ENCODE measurements around the gene MAD2L1.
"Not testable (repeated sequence)": the region's sequence is repeated elsewhere in the genome, so short reads cannot be mapped to it uniquely, and the experiment has no call there.

MAD2L1 gene
- total RNA-seq = 9.0 to 11.3 reads per million in 2 donors

DNA sequence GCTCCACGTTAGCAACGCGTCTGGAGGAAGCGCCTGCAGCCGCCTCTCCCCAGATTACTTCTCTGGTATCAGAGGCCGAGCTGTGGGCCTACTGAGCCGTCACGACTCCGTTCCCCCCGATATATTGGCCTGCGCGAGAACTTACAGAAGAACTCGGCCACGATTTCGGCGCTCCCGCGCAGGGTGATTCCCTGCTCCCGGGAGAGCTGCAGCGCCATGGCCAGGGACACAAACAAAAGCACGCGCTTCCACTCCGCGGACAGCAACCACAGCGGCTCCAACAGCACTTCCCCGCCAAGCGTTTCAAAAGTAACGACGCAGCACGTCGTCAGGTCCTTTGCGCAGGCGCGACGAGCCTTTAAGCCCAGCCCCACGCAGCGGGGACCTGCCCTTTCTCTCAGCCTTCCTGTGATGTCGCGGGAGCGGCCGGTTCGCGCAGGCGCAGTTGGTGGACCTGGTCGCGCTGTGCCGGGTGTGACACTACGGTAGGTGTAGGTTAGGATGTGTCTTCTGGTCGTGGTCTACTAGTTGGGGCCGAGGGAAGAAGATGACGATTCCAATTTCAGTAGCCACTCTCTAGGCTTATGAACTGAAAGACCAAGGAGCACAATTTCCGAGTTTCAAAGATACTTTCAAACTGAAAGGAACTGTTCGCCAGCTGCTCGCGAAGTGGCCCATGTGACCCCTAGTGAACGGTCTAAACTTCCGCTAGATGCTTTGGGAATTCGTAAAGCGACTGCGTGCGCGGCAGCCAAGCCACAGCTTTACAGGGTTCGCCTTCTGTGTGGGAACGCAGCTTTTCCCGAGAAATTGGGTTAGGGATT lies at the start of gene MAD2L1:
Gene MAD2L1 (minus strand): TSS at position 332 of the 824 bp plus-strand sequence. CDS start 114 bp downstream, at position 218.
- DNase-seq = peak; percentile 97

DNA sequence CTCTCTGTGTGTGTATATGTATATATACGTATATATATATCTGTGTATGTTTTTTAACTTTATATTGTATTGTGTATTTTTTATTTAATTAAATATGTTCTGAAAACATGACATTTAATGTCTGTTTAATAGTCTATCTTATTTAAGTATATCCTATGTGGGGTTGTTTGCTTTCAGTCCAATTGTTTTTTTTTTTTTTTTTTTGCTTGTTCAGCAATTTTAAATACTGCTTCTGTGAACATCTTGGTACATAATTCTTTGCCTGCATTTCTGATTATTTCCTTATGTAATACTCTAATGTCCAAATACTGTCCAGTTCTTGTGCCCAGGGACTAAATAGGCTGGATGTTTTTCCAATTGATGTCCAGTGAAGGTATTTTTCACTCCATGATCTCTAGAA lies 45.1 kb upstream of the MAD2L1 start:
- no peak for DNase-seq

- no peak for DNase-seq
Observed at GRCh38 chr4:120109406-120109805, 42.8 kb upstream of the MAD2L1 start.

- no peak for DNase-seq
Observed at GRCh38 chr4:120105472-120105871, 38.8 kb upstream of the MAD2L1 start.

DNA sequence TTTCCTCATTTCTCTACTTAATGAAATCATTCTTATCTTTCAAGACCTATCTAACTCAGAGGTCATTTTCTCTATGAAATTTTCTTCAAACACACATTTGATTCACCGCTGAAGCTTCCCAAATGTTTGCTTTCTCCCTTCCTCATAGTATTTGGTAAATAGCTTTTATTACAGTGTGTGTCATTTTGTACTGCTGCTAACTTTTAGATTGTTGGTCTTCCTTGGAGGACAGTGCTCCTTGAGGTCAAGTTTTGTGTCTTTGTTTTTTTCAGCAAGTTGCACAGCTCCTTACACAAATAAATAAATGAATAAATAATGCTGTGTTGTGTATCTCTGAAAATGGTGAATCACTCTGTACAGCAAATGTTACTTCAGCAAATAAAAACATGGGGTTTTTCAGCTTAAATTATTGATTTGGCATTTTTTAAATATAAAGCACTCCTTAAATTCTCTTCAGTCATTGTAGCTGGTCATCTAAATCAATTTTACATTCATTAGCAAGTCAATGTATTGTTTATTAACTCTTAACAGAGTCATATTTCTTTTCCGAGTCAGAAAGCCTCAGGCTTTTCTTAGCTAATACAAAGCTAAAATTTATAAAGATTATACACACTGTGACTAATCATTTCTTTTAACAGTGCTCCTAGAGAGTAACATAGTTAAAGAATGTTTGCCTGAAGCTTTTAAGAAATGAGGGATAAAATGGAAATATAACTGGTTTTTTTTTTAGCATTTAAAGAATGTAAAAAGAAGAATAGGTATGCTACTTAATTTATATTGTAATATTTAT lies 30.1 kb upstream of the MAD2L1 start:
- no peak for DNase-seq

DNA sequence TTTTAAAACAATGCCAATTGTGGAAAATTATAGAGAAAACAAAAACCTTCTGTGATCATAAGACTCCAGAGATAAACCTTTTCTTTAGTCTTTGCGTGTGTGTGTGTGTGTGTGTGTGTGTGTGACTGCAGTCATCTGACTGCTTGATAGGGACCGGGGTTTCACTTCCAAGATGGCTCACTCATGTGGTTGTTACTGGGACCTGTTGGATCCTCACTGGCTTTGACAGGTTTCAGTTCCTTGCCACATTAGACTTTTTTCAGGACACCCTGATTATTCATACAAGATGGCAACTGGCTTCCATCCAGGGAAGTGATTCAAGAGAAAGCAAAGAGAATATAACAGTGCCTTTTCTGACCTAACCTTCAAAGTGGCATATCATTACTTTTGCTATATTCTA lies 21.9 kb upstream of the MAD2L1 start:
- no peak for DNase-seq

- DNase-seq = not testable (repeated sequence)
Observed at GRCh38 chr4:120088066-120088465, 21.4 kb upstream of the MAD2L1 start.

DNA sequence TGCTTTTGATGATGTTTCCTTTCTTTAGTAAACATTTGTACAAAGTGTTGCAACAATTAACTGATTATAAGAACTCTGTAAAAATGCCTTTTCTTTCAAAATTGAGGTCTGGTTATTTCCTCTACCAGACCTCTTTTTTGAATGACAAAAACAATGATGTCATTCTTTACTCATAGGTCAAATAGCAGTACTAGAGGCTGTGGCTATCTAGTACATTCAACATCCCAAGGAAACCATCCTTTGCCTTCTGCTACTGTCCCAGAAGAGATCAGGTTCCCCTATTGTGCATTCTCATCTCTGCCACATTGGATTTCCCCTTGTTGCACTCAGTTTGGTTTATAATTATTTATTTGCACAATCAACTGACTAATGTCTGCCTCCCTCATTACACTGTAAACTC lies 19.1 kb upstream of the MAD2L1 start:
- DNase-seq = no peak

- no peak for DNase-seq
Observed at GRCh38 chr4:120084327-120084726, 17.7 kb upstream of the MAD2L1 start.

DNA sequence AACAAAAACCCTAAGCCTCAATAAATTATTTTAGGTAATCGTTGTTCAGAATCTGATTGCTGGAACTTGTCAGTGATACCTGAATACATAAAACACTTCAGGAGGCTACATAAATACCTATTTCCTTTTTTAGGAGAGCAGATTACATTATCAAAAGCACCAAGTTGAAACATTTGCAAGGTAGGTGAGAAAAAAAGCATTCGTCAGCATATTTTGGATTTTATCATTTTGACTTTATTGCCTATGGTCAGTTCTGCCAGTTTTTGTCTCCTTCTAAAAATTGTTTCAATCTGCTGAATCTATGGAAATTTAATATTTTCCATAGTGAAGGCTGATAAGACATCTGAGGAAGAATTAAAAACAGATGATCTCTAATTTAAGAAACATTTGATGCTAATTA lies 16.5 kb upstream of the MAD2L1 start:
- DNase-seq = no peak

DNA sequence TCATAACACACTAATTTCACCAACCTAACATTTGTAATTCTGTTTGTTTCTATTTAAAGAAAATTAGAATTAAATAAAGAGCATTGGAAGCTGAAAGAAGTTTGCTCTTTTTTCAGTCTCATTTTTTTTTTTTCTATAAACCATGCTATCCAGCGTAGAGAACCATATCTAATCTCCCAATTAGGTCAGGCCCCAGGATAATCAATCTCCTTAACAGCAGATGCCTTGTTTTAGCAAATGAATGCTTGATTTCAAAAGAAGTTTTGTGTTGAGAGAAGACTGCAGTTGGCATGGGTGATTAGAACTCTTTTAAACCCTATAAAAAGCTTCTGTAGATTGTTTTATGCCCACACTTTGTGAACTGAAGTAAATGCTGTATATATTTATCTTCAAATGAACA lies 15.6 kb upstream of the MAD2L1 start:
- DNase-seq = no peak

DNA sequence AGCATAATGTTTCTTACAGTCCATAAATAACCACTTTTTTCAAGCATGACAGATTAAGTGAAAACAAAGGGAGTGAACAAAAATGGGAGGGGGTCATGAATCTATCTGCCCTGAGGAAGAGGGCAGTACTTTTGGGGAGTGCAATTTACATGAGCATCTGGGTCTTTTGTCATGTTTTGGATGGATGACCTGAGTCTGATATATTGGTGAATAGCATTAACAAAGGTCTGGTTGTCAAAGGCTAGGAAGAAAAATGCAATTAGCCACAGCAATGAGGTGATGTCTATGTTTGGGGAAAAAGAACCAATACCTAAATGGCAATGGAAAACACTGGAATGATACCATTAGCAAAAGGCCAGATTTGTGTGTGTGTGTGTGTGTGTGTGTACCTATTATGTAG lies 15.1 kb upstream of the MAD2L1 start:
- DNase-seq = no peak

DNA sequence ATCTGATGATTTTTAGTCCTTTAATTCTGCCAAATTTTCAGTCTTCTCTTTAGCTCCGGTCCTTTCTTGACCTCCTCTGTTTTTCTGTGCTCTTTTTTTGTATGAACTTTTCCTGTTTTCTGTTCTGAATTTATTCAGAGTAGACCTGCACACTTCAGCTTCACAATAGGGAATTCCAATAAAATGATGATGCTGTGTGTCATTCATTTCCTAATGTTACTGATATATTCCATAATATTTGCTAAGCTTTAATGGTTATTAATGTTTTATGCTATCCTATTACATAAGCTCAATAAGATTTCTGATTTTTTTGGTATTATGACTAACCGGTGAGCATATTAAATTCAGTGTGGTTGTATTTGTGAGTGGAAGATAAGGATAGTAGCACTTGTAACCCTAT lies 13.9 kb upstream of the MAD2L1 start:
- no peak for DNase-seq

GRCh38 chr4:120079839-120080520 lies 13.3 kb upstream of the MAD2L1 start:
- no peak for DNase-seq

DNA sequence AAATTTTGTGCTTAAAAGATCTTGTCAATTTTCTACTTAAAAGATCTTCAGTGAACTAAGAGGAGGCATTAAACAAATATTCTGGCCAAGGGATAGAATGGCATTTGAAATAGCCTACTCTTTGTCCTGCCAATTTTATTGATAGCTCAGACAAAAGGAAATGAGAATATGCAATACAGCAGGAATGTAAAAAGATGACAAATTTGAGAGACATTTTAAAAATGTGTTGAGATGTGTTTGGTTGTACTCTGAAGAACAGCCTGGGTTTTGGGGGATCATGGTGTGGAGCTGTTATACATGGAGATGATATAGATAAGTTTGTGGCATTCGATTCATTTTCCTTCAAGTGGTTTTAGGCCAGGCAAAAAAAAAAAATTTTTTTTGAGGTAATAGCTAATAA lies 11.6 kb upstream of the MAD2L1 start:
- DNase-seq = no peak

GRCh38 chr4:120071192-120071795 lies 4.6 kb upstream of the MAD2L1 start:
- DNase-seq = no peak

DNA sequence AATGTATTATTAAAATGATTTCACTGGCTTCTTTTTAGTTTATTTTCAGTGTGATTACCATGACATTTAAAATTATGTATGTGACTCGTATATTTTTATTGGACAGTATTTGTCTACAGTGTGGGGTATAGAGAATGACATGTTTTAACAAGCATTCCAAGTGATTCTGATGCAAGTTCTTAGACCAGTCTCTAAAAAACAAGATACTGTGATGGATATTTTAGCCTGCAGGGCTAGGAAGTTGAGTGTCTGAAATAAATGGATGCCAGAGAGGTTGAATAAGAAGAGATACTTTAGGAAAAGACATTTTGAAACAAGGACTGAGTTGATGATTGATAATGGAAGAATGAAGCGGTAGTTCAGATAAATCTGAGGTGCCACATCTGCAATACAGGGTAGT lies 3.5 kb upstream of the MAD2L1 start:
- no peak for DNase-seq

GRCh38 chr4:120065974-120066516 lies 603 bp downstream of the MAD2L1 start:
- no peak for DNase-seq

DNA sequence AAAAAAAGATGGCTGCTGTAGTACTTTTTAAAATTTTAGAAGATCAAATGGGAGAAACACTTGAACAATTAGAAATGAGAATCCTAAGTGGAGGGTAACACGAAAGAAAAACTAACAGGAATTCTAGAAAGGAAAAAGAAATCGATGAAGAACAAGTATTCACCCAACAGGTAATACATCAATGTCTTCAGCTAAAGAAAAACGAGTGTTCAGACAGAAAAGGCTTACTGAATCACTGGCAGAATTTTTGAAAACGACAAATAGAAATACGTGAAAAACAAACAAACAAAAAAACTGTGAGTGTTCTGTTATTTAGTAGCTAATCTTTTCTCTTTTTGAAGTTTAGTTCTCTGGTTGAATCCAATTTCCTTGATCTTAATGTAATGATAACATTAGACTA lies 1.8 kb downstream of the MAD2L1 start:
- no peak for DNase-seq

DNA sequence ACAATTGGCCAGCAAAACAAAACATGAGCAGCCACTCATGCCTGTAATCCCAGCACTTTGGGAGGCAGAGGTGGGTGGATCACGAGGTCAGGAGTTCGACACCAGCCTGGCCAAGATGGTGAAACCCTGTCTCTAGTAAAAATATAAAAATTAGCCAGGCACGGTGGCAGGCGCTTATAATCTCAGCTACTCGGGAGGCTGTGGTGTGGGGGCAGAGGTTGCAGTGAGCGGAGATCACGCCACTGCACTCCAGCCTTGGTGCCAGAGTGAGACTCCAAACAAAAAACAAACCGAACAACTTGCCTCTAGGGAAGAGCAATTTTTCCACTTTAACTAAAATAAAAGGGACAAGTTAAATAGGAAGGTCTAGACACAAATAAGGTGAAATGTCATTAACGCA lies 2.9 kb downstream of the MAD2L1 start:
- not testable (repeated sequence) for DNase-seq

GRCh38 chr4:120062663-120063195 lies 3.9 kb downstream of the MAD2L1 start:
- DNase-seq = no peak

GRCh38 chr4:120059036-120059435 lies 7.6 kb downstream of the MAD2L1 start:
- no peak for DNase-seq
